Activated T-cell treated with anti-CD3 and anti-CD28 coated beads, Interleukin-2, amount 50 U/mL, for 48 hours (primary cell): ENCODE measurements around the gene SMTN.
"Not testable (repeated sequence)": the region's sequence is repeated elsewhere in the genome, so short reads cannot be mapped to it uniquely, and the experiment has no call there.

Experiments
- DNase-seq, 2 experiments: peaks; one replicate each; pipeline ENCODE4 v3.0.0-alpha.2; 2020

Gene SMTN

GRCh38 chr22:31091106-31091975, 10.2 kb downstream of the SMTN start:
- DNase-seq, result no peak

- no peak for DNase-seq
Measured at GRCh38 chr22:31092161-31092560, 11.0 kb downstream of the SMTN start.

DNA sequence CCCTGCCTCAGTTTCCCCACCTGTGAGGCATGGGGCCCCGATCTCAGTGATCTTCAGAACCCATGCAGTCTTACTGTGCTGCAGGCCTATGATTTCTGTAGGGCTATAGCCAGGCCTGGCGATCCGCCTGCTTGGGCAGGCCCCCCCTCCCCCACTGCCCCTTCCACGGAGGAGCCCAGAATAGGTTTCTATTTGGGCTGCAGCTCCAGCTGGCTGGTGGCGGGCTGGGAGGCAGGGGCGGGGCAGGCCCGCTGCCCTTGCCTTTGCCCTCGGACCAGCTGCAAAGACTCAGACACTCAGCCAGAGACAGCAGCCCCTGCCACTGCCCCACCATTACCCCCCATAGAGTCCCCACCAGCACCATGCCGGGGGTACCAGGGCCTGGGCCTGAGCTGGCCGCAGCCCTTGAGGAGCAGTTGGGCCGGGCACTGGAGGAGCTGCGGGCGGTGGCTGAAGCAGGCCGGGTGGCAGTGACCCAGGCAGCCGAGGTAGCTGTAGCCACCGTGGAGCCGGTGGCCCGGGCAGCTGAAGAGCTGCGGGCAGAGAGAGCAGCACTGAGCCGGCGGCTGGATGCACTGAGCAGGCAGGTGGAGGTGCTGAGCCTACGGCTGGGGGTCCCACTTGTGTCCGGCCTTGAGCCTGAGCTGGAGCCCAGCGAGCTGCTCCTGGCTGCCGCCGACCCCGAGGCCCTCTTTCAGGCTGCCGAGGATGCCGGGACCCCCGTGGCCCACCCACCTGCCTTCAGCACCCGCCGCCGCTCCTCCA, 12.2 kb downstream of the SMTN start:
- no peak for DNase-seq

DNA sequence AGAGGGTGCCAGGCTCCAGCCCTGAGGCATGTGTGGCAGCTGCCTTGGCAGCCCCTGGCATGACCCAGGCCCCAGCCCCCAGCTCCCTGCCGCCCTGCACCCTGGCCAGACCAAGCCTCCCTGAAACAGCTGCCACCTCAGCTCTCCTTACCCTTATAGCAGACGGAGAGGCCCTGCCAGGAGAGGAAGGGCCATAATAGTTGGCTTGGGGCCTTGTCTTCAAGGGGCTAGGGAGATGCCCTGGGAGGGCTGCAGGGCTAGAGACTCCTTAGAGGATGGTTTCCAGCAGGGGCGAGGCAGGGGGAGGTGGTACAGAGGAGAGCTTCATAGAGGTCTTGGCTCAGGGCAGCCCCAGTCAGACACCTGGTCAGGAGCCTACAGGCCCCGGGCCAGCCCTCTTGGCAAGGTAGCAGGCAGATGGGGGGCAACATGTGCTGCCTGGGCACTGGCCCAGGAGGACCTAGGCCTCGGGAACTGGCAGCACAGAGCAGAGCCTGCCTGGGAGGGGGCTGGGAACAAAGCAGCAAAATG, 13.0 kb downstream of the SMTN start:
- no peak for DNase-seq

DNA sequence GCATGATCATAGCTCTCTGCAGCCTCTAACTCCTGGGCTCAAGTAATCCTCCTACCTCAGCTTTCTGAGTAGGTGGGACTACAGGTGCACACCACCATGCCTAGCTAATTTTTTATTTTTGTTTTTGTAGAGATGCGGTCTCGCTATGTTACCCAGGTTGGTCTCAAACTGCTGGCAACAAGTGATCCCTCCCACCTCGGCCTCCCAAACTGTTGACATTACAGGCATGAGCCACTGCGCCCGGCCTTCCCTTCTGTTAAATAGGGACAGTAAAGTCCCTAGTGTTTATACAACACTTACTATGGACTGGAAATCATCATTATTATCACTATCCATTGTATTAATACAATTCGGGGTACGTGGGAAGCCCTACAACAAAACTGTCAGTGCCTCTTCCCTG, 13.6 kb downstream of the SMTN start:
- DNase-seq, result no peak

- DNase-seq, result no peak
Measured at GRCh38 chr22:31095637-31096249, 14.6 kb downstream of the SMTN start.

DNA sequence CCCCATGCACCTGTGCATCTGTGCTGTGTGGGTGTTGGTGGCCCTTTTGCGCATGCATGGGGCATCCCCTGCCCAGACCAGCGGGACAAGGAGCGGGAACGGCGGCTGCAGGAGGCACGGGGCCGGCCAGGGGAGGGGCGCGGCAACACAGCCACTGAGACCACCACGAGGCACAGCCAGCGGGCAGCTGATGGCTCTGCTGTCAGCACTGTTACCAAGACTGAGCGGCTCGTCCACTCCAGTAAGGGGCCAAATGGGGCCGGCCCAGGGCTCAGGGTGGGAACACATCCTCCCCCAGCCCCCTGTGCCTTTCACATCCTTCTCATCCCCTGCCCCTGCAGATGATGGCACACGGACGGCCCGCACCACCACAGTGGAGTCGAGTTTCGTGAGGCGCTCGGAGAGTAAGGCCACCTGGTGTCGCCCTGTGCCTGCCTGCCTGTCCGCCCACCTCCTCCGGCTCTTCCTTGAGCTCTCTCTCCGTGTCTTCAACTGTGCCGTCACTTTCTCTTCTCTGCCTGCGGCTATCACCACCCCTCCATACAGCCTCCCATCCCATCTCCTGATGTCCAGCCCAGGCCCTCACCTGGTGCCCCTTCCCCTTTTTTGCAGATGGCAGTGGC, 15.7 kb downstream of the SMTN start:
- no peak for DNase-seq

GRCh38 chr22:31097539-31097938, 16.4 kb downstream of the SMTN start:
- DNase-seq, result not testable (repeated sequence)

GRCh38 chr22:31097941-31098631, 17.0 kb downstream of the SMTN start:
- no peak for DNase-seq

- no peak for DNase-seq
Measured at GRCh38 chr22:31098632-31099110, 17.6 kb downstream of the SMTN start.

- no peak for DNase-seq
Measured at GRCh38 chr22:31099386-31099785, 18.3 kb downstream of the SMTN start.

- DNase-seq, result no peak
Measured at GRCh38 chr22:31099841-31100761, 19.0 kb downstream of the SMTN start.

DNA sequence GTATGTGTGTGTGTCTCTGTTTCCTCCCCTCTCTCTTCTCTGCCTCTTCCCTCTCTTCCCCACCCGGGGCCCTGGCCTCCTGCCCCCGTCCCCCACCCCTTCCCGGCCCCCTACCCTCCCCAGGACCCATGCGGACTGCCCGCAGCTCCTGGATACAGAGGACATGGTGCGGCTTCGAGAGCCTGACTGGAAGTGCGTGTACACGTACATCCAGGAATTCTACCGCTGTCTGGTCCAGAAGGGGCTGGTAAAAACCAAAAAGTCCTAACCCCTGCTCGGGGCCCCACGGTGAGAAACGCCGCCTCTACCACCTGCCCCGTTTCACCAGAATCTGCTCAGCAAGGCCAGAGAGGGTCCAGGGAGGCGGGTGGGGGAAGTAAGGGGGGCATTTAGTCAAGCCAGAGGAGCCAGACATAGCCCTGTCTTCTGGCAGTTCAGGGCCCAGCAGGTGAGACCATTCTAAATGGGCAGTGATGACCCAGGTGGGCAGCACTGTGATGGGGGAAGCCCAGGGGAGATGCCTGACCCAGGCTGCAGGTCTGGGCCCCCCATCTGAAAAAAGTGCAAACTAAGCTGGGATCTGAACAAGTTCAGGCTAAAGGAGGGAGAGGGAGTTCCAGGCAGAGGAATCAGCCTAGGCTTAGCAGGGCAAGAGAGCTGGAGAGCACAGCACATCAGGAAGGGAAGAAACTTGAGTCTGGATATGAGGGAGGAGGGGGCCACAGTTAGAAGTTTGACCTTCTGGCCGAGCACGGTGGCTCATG, 19.8 kb downstream of the SMTN start:
- no peak for DNase-seq

DNA sequence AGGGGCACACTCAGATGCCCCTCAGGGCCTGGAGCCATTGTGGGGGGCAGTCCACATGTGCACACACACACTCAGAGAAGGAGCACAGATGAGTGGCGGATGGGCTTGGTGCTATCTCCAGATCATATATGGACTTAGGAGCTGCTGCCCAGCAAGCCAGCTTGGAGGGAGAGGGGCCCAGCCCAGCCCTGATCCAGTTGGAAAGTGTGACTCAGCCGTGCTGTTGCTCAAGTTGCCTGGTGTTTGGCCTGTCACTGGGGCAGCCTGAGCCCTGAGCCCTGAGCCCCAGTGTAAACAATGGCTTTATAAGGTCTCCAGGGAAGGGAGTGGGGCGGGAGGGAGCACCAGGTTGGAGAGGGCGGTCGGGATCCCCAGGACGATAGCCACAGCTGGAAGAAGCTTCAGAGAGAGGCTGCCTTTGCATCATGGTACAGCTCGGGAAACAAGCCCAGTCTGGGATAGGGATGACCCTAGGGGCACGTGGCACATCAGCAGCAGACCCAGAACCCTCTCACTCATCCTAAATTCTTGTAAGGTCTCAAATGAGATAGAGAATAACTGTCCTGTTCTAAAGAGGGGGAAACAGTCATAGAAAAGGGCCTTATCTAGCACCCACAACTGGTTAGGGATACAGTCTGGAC, 21.4 kb downstream of the SMTN start:
- no peak for DNase-seq

DNA sequence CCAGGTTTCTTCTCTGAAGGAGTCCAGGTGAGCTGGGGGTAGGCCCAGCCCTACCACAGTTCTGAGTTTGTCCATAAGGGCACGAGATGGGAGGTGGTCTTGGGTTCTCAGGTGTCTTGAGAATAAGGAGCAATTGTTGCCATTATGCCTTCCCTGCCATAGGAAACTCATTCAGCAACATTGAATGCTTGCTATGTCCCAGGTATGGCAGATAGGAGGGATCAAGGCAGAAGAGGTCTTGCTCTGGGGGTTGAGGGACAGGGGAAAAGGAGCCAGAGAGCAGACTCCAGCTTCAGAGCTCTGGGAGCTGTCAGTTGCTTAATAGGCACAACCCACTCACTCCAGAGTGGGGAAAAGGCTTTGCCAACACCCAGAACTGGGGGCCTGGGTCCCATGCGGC, 22.0 kb downstream of the SMTN start:
- DNase-seq, result no peak

GRCh38 chr22:31103899-31104694, 23.0 kb downstream of the SMTN start:
- DNase-seq, result no peak

DNA sequence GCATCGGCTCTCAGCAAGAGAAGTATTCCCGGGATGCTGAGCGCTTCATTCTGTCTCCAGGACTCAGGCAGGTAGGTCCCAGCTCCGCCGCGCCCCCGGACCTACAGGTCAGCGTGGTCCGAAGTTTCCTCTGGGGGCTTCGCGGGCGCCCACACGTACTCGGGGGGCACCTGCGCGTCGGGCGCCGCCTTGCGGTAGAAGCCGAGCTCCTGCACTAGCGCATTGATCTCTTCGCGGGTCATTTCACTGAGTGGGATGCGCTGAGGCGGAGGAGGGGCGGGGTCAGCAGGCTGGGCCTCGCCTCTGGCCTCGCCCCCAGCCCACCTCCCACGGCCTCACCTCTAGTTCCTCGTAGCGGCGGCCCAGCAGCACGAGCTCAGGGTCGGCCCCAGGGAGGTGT, 23.8 kb downstream of the SMTN start:
- no peak for DNase-seq

GRCh38 chr22:31105282-31105929, 24.3 kb downstream of the SMTN start:
- DNase-seq, result no peak
